SH-SY5Y (cell line): Measurements from ENCODE around the gene BMP5.

Experiments
- GATA2 ChIP-seq: IDR thresholded peaks from 2 replicates; pipeline ENCODE4 v1.6.1; 2011; ENCODE audit warnings: mild to moderate bottlenecking, low read depth, low read length
- GATA3 ChIP-seq: IDR thresholded peaks from 2 replicates; pipeline ENCODE4 v1.6.1; 2011; ENCODE audit warnings: low read depth, mild to moderate bottlenecking, low read length, moderate library complexity

BMP5 gene

DNA sequence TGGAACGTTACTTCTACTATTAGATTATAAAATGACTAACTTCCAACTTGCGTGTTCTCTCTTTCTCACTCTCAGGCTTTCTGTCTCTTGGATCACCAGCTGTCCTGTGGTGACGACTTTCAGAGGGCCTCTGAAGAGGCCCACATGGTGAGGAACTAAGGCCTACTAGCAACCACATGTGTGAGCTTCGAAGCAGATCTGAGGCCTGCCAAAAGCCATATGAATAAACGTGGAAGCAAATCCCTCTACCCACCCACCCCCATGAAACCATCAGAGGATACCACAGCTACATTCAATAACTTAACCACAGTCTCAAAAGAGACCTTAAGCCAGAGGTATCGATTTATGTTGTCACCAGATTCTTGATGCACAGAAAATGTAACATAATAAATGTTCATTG is 13.5 kb upstream of the BMP5 start:
- TF ChIP-seq GATA3 = no peak
- TF ChIP-seq GATA2 = no peak

GRCh38 chr6:55886185-55886836 is 10.9 kb upstream of the BMP5 start:
- no peak for TF ChIP-seq GATA2
- no peak for TF ChIP-seq GATA3

GRCh38 chr6:55882718-55883569 is 7.6 kb upstream of the BMP5 start:
- TF ChIP-seq GATA2 (no peak), GATA3 (no peak)

- TF ChIP-seq GATA3 (no peak), GATA2 (no peak)
Measured at GRCh38 chr6:55877283-55877682, 1.9 kb upstream of the BMP5 start.

DNA sequence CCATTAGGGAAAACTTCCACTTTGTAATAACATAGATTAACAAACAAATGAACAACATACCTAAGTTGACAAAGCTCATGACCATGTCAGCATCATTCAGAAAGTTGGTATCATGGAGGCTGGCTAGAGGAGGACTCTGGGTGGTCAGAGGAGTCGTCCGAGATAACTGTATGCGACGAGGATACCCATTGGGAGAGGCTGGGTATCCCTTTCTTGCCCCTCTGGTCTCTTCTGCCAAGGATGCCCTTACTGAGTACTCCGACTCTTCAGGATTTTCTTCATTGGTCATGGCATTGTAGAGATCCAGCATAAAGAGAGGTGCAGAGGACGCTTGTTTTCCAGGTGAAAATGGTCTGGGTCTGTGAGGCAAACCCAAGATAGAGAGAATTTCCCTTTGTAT is 1.1 kb downstream of the BMP5 start:
- TF ChIP-seq GATA2 (no peak), GATA3 (no peak)

DNA sequence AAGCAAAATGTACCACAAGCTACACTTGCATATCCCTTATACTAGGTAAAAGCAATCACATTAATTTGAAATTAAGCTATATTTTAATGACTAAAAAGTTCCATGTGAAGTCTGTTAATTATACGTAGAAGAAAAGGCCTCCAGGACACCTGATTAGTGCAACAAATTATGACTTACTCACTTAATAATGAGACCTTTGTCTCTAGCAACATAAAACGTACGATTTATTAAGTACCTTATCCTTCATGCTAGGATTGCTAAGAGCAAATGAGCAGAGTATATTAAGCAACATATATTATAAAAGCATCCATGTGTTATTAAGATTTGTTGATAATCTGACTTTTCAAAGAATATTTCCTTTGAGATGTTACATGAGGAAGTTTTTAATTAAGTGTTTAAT is 2.5 kb downstream of the BMP5 start:
- TF ChIP-seq GATA3 (no peak), GATA2 (no peak)

GRCh38 chr6:55870181-55870813 is 5.1 kb downstream of the BMP5 start:
- TF ChIP-seq GATA2 (no peak), GATA3 (no peak)

- no peak for TF ChIP-seq GATA3
- no peak for TF ChIP-seq GATA2
Measured at GRCh38 chr6:55869674-55870073, 5.7 kb downstream of the BMP5 start.

DNA sequence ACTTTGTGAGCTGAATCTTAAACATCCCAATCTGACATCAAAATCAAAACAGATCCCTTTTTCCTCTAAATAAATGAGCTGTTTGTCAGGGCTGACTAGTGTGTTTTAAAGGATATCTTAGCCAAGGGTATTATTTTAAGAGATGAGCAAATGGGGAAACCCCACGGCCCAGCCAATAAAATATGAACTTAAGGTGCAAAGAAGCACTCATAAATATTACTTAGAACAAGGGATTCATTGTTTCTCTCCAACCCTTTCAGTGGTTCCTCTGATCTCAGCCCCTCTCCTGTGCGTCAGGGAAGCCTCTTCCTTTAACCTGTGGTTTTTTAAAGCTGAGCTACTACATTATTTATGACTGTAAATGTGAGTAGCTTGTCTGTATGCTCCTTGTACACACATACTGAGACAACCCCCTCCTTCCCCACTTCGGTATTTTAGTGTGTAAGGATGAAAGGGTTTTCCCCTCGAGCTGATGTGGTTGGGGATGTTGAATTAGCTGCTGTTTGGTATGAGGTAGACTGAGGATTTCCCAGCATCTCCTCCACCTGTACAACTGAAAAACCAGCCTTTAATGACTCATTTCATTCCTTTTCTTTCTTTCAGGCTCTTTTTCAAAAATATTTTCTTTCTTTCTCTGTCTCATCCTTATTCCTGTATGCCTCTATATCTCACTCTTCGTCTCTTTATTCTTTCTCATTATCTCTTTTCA is 6.5 kb downstream of the BMP5 start:
- TF ChIP-seq GATA2 = no peak
- TF ChIP-seq GATA3 = no peak

DNA sequence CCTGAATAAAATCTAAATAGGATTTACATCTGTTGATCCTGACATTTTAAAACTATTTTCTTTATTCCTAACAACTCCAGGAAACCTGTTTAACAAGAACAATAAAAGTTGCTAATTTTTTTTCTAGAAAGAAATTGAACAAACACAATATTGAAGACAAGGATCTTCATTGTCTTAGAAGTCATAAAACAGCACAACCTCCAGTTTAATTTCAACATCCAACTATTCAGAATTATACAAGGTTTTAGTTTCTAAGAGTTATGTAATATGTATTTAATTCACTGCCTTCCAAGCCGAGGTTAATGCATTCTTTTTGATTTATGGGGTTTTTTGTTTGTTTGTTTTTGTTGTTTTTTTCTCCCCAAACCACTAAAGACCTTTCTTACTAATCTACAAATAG is 7.2 kb downstream of the BMP5 start:
- TF ChIP-seq GATA3 (no peak), GATA2 (no peak)

DNA sequence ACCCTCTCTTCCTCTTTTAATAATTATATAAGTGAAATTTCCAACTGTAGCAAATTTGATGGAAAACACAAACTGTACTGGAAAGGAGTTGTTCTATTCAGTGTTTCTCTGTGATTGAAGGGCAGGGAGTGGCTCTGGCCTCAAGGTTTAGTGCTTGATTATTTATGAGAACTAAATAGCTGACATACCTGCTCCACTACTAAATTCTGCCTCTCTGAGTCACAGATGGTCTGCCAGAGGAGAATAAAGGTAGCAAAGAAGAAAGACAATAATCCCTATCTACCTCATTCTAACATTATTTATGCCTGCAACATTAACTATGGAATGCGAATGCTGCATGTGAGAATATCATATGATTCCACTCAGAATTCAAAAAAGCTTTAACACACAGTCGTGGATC is 9.3 kb downstream of the BMP5 start:
- no peak for TF ChIP-seq GATA2
- TF ChIP-seq GATA3 = no peak

DNA sequence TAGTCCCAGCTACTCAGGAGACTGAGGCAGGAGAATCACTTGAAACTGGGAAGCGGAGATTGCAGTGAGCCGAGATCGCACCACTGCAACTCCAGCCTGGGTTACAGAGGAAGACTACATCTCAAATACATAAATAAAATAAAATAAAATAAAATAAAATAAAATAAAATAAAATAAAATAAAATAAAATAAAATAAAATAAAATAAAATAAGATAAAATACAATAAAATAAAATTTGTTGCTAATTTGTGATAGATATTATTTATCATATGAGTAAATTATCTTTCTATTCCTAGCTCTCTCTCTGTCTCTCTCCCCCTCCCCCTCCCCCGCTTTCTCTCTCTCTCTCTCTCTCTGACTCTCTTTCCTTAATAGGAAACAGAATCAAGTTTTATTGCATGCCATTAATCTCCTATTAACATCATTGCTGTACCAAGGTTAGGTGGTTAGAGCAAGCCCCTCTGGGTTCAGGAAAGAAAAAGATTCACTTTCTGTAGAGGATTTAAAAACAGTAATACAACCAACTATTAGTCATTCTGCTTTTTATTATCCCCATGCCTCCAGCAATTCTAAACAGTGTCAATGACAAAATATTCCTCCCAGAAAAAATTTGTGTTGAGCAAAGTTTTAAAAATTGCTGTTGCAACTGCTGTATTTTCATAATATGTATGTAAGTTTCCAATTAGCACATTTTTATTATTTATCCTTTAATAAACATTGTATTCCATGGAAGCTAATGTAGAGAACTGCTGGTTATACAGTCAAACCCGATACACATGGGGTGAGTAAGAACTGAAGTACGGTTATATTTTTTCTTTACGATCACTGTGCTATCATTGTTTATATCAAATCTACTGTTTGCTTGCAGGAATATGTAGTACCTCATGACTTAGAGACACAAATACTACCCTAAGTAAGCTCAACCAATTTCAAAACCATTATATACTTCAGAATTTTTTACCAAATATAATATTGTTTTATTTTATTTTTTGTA is 22.1 kb downstream of the BMP5 start:
- TF ChIP-seq GATA2 (no peak), GATA3 (no peak)

DNA sequence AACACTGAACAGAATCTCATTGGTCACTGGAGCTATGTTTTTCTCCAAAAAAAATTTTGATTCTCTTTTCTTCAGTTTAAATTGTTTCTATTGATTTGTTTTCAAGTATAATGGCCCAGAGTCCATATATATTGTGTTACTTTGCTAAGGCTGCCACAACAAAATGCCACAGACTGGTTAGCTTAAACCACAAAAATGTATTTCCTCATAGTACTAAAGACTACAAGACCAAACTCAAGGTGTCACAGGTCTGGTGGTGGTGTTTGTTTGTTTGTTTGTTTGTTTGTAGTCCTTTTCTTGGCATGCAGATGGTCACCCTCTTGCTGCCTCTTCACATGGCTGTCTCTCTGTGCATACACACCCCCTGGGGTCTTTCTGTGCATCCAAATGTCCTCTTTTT is 34.0 kb downstream of the BMP5 start:
- TF ChIP-seq GATA3 (no peak), GATA2 (no peak)
